HepG2 (cell line): ENCODE measurements around the gene WDCP. TPM values are rescaled to one million over a fixed set of nuclear protein-coding genes. Genes with fewer than 3 reads are reported as not detected.

Experiments
- ARNT ChIP-seq: fragments of 450-650 bp; IDR thresholded peaks from 2 replicates; pipeline ENCODE4 v1.6.1; 2017
- IKZF4 ChIP-seq: sonication (generic); formaldehyde crosslinking; IDR thresholded peaks from 2 replicates; pipeline ENCODE4 v1.5.1; 2020; ENCODE audit warnings: borderline replicate concordance, mild to moderate bottlenecking, low read depth, missing genetic modification reagents; ENCODE audit errors: not compliant biosample characterization
- JARID2 ChIP-seq: sonication (generic); formaldehyde crosslinking; IDR thresholded peaks from 2 replicates; pipeline ENCODE4 v1.8.1; 2023; ENCODE audit warnings: missing genetic modification reagents, inconsistent platforms; ENCODE audit not compliant: insufficient replicate concordance
- JUND ChIP-seq: sonication (generic); formaldehyde crosslinking; IDR thresholded peaks from 2 replicates; pipeline ENCODE4 v1.8.0; 2022; ENCODE audit warnings: mild to moderate bottlenecking, missing genetic modification reagents
- NR2F6 ChIP-seq, 2 experiments: IDR thresholded peaks; 2 replicates each; pipeline ENCODE4 v1.6.1; 2016; ENCODE audit warnings: antibody characterized with exemption in 1 of 2, mild to moderate bottlenecking in 1 of 2
- SP2 ChIP-seq: sonication (generic); formaldehyde crosslinking; IDR thresholded peaks from 2 replicates; pipeline ENCODE4 v1.5.1; 2020; ENCODE audit warnings: mild to moderate bottlenecking, missing genetic modification reagents
- TBL1XR1 ChIP-seq: fragments of 150-350 bp; IDR thresholded peaks from 2 replicates; pipeline ENCODE4 v1.6.1; 2014; ENCODE audit warnings: borderline replicate concordance, low read length; ENCODE audit not compliant: partially characterized antibody
- TCF7 ChIP-seq: sonication (generic); IDR thresholded peaks from 2 replicates; pipeline ENCODE4 v1.6.1; 2016; ENCODE audit warnings: antibody characterized with exemption, low read depth
- TEF ChIP-seq: sonication (generic); formaldehyde crosslinking; IDR thresholded peaks from 2 replicates; pipeline ENCODE4 v1.5.0; 2020; ENCODE audit warnings: missing genetic modification reagents
- ZNF446 ChIP-seq: sonication (generic); formaldehyde crosslinking; IDR thresholded peaks from 2 replicates; pipeline ENCODE4 v1.5.0; 2020; ENCODE audit warnings: mild to moderate bottlenecking, missing genetic modification reagents
- ZNF652 ChIP-seq: IDR thresholded peaks from 2 replicates; pipeline ENCODE4 v1.6.1; 2016; ENCODE audit warnings: low read depth, borderline replicate concordance
- polyA plus RNA-seq, 8 experiments: library from polyadenylated mRNA; depleted of rRNA in 3 of 8; stranded (reverse) in 7 of 8; unstranded in 1 of 8; fragments of >200 nt; fragmentation: Illumina TruSeq in 4 of 8; extraction: Trizol in 4 of 8; gene quantifications; 2 replicates each; pipeline versions ENCODE4 v1.2.1 to v1.2.3, GENCODE V29; 2011 to 2016; ENCODE audit warnings: low read depth in 4 of 8, missing spikeins in 1 of 8, mixed read lengths in 1 of 8; ENCODE audit not compliant: insufficient read depth in 1 of 8
- total RNA-seq, 5 experiments: library from RNA; depleted of rRNA; stranded (reverse); fragments of >200 nt; fragmentation: Illumina TruSeq; extraction: Trizol; gene quantifications; 2 replicates each; pipeline ENCODE4 v1.2.3, GENCODE V29; 2016; ENCODE audit warnings: low read depth in 1 of 5
- TF ChIP-seq, protein P1 (sequence below): sonication (generic); formaldehyde crosslinking; IDR thresholded peaks from 2 replicates; pipeline ENCODE4 v1.5.1; 2020; ENCODE audit warnings: mild to moderate bottlenecking, missing genetic modification reagents, moderate library complexity
- TF ChIP-seq, protein P2 (sequence below): sonication (generic); formaldehyde crosslinking; conservative IDR thresholded peaks from 2 replicates; pipeline ENCODE4 v1.8.0; 2022; ENCODE audit warnings: mild to moderate bottlenecking, moderate library complexity, missing genetic modification reagents

The WDCP gene
- total and polyA plus RNA-seq, 2 of the 13 experiments (the other 11 are each of a cell fraction or from before 2014, with no cell fraction given) = 17.4 to 22.6 TPM

GRCh38 chr2:24075915-24076848 is 29.0 kb upstream of the WDCP start, which contains the start of gene SF3B6 (continued):
- TF ChIP-seq, protein P1, sequence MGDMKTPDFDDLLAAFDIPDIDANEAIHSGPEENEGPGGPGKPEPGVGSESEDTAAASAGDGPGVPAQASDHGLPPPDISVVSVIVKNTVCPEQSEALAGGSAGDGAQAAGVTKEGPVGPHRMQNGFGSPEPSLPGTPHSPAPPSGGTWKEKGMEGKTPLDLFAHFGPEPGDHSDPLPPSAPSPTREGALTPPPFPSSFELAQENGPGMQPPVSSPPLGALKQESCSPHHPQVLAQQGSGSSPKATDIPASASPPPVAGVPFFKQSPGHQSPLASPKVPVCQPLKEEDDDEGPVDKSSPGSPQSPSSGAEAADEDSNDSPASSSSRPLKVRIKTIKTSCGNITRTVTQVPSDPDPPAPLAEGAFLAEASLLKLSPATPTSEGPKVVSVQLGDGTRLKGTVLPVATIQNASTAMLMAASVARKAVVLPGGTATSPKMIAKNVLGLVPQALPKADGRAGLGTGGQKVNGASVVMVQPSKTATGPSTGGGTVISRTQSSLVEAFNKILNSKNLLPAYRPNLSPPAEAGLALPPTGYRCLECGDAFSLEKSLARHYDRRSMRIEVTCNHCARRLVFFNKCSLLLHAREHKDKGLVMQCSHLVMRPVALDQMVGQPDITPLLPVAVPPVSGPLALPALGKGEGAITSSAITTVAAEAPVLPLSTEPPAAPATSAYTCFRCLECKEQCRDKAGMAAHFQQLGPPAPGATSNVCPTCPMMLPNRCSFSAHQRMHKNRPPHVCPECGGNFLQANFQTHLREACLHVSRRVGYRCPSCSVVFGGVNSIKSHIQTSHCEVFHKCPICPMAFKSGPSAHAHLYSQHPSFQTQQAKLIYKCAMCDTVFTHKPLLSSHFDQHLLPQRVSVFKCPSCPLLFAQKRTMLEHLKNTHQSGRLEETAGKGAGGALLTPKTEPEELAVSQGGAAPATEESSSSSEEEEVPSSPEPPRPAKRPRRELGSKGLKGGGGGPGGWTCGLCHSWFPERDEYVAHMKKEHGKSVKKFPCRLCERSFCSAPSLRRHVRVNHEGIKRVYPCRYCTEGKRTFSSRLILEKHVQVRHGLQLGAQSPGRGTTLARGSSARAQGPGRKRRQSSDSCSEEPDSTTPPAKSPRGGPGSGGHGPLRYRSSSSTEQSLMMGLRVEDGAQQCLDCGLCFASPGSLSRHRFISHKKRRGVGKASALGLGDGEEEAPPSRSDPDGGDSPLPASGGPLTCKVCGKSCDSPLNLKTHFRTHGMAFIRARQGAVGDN (CRISPR knock-in tag) = peak; percentile 97
- TF ChIP-seq JUND (no peak), JARID2 (CRISPR knock-in tag) (peak; percentile 61), ARNT (no peak), TCF7 (no peak), ZNF446 (CRISPR knock-in tag) (no peak), NR2F6 (IDR thresholded peaks at IDR 0.05) (peak; percentile 41; the same call in 1 of the 2 replicates), NR2F6 (CRISPR knock-in tag; IDR thresholded peaks at IDR 0.05) (peak; percentile 74; the same call in 1 of the 2 replicates), SP2 (CRISPR knock-in tag) (peak; percentile 77), IKZF4 (CRISPR knock-in tag) (no peak), ZNF652 (CRISPR knock-in tag) (peak; percentile 47; the same call in 1 of the 2 replicates), TEF (0 out of 2 replicates have a peak, but pooled peaks have one; percentile 26), TBL1XR1 (peak; percentile 70)
- TF ChIP-seq, protein P2, sequence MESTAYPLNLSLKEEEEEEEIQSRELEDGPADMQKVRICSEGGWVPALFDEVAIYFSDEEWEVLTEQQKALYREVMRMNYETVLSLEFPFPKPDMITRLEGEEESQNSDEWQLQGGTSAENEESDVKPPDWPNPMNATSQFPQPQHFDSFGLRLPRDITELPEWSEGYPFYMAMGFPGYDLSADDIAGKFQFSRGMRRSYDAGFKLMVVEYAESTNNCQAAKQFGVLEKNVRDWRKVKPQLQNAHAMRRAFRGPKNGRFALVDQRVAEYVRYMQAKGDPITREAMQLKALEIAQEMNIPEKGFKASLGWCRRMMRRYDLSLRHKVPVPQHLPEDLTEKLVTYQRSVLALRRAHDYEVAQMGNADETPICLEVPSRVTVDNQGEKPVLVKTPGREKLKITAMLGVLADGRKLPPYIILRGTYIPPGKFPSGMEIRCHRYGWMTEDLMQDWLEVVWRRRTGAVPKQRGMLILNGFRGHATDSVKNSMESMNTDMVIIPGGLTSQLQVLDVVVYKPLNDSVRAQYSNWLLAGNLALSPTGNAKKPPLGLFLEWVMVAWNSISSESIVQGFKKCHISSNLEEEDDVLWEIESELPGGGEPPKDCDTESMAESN (CRISPR knock-in tag) = peak; percentile 99
